ENCODE data around the gene PPP1R3E.

- TF ChIP-seq POLR2A (IDR thresholded peaks at IDR 0.05; ENCODE audit: extremely low read depth, insufficient read length) = no peak
- TF ChIP-seq CTCF (IDR thresholded peaks at IDR 0.05; ENCODE audit: low read depth, low read length) = no peak
Observed at GRCh38 chr14:23344481-23344880, 41.8 kb upstream of the PPP1R3E start.

Data from NB4 (cell line).